Fibroblast of skin of right biceps (primary cell): Measurements from ENCODE around the gene NKD2.
"Not testable (repeated sequence)": the region's sequence is repeated elsewhere in the genome, so short reads cannot be mapped to it uniquely, and the experiment has no call there.

Experiments used
- DNase-seq: peaks from one replicate; pipeline ENCODE4 v3.0.0-alpha.2; 2013

The NKD2 gene

DNA sequence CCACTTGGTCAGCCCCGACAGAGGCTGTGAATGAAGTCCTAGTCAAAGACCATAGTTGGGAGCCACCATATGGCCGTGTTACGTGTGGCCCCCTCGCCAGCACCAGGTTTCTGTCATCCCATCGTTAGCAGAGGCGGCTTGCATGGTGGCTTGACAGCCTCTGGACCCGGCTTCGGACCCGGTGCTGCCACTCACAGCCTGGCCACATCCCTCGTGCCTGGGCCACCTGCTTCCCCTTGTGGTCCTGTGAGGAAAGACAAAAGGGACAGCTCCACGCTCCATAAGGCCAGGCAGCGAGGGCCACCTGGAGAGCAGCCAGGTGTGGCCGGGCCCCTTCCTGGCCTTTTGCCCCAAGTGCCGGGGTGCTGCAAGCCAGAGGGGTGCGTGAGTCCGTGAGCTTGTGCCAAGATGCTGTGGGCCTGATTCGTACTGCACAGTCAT lies 6.2 kb downstream of the NKD2 start:
- no peak for DNase-seq

DNA sequence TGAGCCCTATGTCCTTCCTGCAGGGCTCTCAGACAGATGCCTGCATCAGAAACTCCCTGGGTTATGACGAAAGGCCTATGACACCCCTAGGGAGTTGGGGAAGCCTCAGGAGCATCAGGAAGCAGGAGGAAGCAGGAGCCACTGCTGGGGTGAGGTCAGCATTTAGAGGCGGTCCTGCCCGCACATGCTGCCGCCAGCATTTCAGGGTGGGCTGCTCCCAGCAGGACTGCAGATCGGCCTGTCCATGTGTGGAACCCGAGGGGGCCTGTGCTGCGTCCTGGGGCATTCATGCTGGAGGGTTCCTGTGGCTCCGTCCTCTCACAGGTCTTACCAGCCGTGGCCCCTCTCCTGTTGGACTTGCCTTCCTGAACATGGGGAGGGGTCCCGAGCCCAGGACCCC lies 6.9 kb downstream of the NKD2 start:
- no peak for DNase-seq

DNA sequence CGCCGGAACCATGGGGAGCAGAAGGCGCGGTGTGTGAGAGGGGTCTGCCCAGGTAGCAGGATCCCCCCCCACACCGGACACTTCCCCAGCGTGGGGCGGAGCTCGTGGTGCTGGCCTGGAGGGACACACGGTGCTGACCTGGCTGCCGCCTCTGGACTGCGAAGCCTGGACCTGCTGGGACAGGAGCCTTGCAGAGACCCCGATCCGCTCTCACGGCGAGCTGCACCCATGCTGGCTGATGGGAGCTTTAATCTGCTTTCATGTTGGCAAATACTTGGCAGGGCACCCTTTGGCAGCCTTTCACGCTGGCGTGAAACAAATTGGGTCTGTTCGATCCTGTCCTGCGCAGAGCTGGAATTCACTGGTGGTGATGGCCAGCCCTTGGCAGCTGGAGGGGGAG lies 7.4 kb downstream of the NKD2 start:
- DNase-seq = no peak

DNA sequence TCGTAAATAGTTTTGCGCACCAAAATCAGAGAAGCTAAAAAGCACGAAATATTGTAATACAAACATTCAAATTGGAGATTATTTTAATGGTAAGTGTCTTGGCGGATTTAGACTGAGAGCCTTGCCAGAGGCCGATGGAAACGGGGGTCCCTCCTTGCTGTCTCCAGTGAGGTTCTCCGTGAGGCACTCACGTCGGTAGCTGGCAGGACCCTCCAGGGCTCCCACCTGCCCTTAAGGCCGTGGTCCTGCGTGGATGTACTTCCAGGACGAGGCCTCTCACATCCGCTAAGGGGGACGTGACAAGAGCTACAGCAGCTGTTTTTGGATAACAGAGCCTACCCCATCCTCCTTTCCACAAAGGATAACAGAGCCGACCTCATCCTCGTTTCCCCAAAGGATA lies 7.9 kb downstream of the NKD2 start:
- DNase-seq = no peak

DNA sequence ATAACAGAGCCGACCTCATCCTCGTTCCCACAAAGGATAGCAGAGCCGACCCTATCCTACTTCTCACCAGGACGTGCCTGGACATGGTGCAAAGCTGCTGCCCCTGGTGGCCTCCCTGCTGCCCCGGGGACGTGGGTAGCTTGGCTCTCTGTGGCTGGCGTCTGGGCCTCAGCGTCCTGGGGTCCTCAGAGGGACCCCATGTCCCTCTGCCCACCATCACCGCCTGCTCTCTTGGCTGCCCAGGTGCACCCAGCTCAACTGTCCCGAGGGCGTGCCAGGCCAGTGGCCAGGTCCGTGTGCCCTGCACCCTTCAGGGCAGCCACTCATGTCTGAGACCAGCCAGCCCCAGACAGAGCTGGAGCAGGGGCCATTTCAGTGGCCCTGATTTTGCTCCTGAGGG lies 8.5 kb downstream of the NKD2 start:
- DNase-seq = no peak

DNA sequence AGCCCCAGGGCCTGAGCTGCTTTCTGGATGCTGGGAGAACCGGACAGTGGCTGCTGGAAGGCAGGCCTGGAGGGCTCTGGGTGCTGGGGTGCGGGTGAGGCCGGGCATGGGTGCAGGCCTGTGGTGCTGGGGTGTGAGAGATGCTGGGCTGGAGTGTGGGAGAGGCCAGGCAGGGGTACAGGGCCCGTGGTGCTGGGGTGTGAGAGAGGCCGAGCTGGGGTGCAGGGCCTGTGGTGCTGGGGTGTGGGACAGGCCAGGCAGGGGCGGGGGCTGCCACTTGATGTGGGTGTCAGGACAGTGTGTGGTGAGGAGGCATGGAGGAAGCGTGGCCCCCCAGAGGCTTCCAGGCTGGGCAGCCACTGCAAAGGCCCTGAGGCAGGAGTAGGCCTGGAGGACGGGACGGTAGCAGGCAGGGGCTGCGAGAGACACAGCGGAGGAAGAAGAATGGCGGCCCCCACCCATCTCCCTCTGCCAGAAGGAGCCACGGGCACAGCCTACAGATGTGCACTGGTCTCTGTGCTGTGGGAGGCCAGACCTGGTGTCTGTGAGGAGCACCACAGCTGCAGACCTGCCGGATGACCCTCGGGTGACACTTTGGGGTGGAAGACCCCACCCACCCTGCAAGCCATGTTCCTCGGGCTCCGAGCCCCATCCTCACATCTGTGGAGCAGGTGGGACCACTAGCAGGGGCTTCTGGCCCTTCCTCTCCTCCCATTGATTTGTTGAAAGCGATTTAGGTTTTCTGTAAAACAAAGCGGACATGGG lies 9.3 kb downstream of the NKD2 start:
- DNase-seq = no peak

DNA sequence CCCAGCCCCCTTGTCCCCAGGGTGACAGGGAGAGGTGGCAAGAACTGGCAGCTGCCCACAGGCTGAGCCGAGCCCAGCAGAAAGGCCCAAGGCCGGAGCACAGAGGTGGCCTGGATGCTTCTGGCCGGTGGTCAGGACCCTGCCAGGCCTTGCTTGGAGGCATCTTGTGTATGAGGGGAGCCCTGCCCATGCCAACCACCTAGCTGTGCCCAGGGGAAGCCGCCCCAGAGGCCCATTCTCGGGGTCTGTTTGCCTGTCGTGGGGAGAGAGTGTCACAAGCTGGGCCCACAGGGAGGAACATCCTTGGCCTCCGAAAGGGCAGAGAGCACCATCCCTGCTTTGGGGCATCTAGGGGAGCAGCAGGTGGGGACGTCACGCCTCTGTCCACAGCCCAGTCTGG lies 10.0 kb downstream of the NKD2 start:
- no peak for DNase-seq

DNA sequence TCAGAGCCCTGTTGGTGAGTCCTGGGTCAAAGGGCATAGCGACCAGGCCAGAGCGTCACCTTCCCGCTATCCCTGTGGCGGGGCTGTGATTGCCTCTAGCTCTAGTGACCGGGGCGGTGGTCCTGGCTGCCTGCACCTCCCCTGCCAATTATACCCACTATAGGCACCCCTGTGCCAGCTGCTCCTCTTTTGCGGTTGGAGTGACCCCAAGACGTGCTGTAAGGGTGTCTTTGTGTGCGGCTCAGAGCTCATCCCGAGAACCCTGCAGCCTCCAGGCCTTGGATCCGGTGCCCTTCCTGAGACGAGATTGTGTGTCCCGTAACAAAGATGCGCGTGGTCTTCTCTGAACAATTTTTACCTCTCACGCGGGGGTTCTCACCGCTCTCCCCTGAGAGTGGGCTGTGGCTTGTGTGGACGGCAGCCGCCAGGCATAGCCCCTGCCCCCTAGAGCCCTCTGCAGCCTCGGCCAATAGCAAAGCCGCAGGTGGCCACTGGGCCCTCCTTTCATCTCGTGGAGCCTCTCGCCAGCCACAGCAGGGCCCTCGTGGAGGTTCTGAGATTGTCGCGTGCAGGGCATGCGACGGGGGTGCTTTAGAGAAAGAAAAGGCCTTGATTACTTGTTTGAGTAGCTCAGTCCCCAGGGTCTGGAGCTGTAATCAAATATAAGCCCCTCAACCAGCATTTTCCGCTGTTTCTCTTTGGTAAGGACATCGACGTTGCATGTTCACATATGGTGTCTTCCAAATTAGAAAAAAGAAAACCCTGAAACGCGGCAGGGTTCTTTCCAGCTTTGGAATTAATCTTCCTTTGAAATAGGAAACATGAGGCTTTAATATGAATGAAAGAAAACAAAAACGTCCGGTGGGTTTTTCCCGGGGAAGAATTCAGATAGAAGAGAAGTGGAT lies 10.7 kb downstream of the NKD2 start:
- no peak for DNase-seq

DNA sequence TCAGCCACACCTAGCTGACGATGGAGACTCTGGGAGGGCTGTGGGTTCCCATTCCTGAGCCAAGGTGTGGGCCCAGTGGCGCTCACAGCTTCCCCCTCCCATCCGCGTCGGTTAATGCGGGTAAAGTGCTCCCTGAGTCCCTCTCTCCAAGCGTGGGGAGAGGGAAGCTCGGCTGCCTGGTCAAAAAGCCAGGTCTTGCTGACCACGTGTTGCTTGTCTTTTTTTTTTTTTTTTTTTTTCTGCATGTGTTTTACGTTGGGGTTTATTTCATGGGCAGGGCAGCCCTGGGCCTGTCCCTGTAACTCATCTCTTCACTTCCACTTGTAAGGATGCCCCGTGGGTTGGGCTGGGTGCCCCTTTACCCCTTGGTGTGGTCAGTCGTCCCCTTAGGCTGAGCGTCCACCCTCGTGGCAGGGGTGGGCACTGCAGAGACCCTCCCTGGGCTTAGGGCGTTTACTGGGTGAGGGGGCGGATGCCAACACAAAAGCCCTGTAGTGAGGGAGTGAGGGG lies 11.9 kb downstream of the NKD2 start:
- DNase-seq = no peak

DNA sequence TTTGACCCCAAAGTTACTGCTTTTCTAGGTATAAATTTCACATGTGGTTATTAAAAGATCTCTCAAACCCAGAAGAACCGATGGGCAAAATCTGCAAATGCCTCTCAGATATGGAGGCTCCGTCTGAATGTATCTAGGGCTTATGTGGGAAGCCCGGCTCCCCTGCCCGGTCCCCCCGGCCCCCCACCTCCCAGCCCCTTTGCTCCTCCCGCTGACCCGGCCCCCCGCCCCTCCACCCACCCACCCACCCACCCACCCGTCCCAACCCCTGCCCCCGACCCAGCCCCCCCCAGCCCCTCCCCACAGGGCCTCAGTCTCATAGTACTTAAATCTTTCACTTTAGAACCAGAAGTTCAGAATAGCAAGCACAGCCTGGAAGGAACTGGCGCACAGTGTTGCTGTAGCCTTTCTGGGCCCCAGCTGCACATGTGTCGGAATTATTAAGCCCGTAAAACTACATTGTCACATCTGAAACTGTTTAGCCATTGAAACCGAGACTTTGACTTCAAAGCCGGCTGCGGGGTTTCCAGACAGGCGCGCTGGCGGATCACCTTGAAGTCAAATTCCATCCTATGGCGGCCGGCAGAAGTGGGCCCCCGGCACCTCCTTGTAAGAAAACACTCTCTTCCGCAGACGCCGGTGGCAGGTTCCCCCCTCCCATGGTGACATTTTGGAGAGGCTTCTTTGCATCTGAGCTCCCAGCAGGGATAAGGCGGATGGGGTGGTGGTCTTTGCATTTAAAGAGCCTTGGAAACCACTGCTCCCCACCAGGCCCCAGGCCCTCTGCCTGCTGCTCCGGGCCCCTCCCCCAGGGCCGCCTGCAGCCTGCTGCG lies 12.8 kb downstream of the NKD2 start:
- DNase-seq = peak; percentile 6

DNA sequence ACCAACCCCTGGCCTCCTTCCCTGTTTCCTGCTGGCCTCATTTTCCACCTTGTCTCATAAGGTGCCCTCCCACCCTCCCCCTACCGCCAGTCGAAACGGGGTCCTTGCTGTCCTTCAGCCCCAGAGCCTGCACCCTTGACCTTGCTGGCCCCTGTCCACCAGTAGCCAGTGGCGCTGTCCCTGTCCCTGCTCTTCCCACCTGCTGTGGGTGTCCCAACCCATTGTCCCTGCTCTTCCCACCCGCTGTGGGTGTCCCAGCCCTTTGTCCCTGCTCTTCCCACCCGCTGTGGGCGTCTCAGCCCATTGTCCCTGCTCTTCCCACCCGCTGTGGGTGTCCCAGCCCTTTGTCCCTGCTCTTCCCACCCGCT lies 13.4 kb downstream of the NKD2 start:
- DNase-seq = not testable (repeated sequence)

DNA sequence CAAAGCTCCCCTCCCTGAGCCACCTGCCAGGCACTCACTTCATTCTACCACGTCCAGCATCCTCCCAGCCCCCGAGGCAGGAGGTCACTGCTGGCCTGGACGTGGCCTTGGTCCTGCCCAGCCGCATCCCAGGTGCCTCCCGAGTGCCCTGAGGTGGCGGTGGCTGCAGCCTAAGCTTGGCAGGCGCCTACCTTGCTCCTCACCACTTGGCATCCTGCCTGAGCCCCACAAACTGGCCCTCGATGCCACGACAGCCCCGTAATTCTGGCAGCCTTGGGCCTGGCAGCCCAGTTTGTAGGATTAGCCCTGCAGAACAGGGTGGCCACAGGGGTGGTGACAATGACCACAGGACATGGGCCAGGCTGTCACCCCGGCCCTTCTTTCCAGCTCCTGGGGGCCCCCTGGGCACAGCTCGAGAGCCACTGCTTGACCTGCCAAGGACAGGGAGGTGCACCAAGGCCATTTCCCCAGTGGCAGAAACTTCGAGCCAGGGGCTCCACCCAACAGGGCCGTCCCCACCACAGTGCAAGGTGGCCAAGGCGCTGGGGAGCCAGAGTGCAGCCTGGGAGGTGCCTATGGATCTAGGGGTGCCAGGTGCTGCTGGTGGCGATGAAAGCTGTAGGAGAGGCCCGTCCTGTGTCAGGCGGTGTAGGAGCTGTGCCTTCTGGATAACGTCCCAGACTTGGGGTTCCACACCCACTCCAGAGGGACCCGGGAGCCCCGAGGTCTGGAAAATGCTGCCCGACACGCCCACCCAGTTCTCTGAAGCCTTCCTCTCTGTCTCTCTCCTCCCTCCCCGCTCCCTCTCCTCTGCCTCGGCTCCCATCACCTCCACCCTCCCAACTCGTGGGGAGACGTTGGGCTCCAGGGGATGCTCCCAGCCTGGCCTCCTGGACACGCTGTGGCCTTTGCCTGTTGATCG lies 18.4 kb downstream of the NKD2 start:
- DNase-seq = no peak

DNA sequence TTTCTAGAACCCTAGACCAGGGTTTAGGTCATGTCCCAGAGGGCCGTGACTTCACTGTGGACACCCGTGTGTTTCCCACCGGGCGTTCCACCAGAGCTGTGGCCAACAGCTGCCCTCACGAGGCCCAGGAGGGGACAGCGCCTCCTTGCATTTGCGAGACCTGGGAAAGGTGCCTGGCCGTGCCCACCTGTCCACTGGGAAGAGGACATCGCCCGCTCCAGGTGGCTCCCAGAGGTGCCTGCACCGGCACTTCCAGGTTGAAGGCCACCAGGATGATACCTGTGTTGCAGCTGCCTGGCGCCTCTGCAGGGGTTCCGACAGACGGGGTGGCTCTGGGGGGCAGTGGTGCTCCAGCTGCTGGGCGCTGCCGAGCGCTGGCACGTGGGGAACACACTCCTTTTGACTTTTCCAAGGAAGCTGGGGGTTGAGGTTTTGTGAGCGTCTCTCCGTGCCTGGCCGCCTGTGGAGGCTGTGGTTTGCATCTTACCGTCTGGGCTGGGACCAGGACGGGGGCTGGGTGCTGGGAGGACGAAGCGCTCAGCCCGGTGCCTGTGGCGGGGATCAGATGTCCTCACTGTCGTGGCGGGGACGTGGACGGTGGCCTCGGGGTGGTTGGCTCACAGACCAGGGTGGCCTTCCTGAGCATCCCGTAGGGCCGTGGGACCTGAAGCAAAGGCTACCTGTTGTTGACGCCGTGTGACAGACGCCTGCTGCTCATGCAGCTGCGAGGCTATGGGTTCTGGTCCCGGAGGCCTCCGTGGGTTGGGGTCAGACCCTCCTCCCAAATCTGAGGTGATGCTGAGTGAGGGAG lies 19.2 kb downstream of the NKD2 start:
- DNase-seq = no peak

DNA sequence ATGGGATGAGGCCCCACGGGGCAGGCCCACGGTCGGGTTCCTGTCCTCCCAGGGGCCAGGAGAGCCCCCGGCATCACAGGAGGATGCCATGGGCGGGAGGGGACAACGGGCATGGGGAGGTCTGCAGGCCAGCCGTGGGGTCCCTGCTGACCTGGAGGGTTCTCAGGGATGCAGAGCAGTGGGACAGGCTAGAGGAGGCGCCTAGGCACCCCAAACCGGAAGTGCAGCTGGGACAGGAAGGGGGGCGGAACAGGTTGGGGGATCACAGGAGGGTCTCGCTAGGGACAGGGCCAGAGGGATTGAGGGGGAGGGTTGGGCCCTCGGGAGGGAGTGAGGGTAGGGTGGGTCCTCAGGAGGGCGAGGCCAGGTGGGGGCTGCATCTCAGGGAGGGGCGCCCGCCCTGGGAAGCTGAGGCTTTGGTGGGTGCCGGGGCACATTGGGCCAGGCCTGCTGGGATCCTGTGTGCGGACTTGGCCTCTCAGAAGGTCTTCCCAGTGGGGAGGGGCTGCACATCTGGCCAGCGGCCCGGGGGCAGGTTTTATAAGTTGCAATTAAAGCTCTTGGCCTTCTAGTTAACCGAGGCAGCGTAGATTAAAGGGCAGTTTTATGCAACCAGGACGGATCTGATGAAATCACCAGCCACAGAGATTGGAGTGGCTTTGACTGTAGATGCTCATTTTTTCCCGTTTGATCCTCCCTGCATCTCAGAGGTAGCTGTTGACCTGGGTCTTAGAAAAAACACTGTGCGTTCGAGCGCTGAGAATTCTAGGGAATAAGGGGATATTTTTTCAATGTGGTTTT lies 20.1 kb downstream of the NKD2 start:
- no peak for DNase-seq

DNA sequence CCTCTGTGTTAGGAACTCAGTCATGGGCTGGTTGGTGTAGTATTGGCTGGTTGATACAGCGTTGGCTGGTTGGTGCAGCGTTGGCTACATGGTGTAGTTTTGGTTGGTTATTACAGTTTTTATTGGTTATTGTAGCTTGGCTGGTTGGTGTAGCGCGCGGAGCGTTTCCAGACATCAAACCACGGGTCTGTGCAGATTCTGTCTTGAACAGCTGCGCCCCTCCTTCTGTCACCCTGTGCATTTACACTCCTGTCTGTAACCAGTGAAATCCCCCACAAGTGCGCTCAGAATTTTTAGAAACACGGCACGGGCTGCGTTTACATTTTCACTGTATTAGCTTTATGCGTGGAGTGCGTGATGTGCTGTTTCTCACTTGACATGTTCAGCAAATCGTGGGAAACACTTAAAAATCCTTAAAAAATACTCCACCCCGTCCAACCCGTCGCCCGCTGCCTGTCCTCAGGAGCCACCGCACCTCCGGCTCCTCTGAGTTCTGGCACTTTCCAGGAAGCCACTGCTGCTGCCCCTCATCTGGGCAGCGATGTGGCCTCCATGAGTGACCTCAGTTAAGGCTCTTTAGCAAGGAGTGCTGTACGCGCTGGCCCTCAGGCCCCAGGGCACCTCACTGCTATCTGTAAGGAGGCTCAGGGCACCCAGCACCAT lies 20.8 kb downstream of the NKD2 start:
- no peak for DNase-seq

DNA sequence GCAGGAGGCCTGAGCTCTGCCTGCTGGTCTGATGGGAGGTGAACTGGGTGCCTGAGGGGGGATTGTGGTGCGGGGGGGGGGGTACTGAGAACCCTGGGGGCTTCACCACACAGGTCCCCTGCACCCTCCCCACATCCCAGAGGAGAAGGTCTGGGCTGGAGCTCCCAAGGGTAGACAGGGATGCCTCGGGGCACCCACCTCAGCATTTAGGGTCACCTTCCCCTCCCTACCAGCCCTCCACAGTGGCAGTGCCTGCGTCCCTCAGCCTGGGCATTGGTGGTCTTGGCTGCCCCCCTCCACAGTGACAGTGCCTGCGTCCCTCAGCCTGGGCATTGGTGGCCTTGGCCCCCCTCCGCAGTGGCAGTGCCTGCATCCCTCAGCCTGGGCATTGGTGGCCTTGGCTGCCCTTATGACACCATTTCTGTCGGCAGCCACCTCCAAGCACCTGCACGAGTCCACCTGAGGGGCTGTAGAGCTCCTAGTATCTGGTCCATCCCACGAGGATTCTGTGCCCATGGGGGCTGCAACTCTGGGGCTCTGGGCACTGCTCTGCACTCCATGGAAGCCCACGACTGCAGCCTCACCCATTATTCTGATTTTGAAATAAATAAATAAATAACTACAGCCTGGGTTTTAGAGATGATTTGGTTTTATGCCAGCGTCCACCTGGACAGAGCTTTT lies 21.5 kb downstream of the NKD2 start:
- no peak for DNase-seq

DNA sequence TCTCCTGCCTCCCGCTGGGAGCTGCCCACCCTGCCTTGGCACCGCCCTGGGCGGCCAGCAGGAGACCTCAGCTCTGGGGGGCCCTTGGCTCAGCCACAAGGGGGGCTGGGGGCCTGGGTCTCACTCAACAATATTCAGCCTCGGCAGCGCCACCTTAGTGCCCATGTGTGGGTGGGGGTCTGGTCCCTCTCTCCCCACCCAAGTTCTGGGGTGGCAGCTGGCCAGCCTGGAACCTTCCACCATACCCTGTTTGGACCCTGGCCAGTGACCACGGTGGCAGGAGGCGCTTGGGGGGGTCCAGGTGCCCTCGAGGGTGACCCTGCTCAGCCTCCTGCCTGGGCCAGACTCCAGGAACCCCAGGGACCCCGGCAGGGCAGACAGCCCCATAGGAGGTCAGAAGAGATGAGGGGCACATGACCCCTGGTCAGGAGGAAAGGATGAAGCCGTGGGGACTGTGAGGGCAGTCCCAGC lies 22.2 kb downstream of the NKD2 start:
- no peak for DNase-seq

DNA sequence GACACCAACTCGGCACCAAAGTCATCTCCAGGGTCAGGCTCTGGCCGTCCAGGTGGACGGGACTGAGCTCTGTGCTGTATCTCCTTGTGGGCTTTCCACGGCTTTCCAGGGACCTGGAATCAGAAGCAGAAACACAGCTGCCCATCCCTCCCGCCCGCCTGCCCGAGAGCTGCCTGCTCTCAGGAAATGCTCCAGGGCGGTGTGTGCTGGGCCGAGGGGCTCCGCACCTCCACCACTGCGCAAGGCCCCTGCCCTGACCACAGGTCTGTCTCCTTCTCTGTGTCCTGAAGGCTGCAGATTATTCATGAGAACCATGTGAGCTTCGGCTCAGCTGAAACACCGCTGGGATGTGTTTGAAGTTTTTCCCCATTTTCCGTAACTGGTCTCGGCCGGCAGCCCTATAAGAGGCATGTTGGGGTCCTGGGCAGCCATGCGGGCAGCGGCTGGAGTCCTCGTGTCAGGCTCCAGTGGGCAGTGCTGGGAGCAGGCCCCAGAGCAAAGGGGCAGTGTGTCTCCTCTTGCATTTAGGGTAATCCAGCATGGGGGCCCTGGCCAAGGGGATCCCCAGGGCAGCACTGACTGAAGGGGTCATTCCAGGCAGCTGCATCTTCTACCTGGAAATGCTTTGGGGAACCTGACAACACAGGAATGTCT lies 22.8 kb downstream of the NKD2 start:
- no peak for DNase-seq
